Measurements from ENCODE around the gene CLBA1. TPM values are rescaled to one million over a fixed set of nuclear protein-coding genes. Genes with fewer than 3 reads are reported as not detected.
A peak's percentile ranks its signal among the peaks of the same experiment; 100 is the strongest.

CLBA1 gene
- total RNA-seq, 1 experiment from 2014 or later = 14.3 TPM

- no peak overlapping the region for H3K27ac ChIP-seq (ENCODE audit: low read depth, low read length, poor library complexity, severe bottlenecking)
- no peak for DNase-seq (ENCODE audit: low spot score)
- H3K36me3 ChIP-seq (ENCODE audit: insufficient read depth, low read length, poor library complexity, severe bottlenecking) = no peaks in the 10 kb centered on the region
- no peak for TF ChIP-seq CTCF (conservative IDR thresholded peaks at IDR 0.05; ENCODE audit: low read depth, low read length)
- no peak for TF ChIP-seq EZH2 (IDR thresholded peaks at IDR 0.05; ENCODE audit: borderline replicate concordance, low read depth, low read length, poor library complexity, severe bottlenecking)
- H3K4me1 ChIP-seq (ENCODE audit: insufficient read depth, low read length, poor library complexity, severe bottlenecking) = no peaks in the 10 kb centered on the region
- H3K4me3 ChIP-seq (ENCODE audit: low read depth, low read length, poor library complexity, severe bottlenecking) = no peak overlapping the region
- intact Hi-C loops (cut with micrococcal nuclease; ENCODE audit: unreplicated experiment) = no loop called here
- BruUV-seq (replicated peaks) = no TSS peak
- no peaks in the 10 kb centered on the region for H3K27me3 ChIP-seq (replicated peaks; ENCODE audit: insufficient read depth, low read depth, low read length, poor library complexity)
- ChIA-PET POLR2A (ENCODE audit: low non-redundant PET) (no interaction called here), CTCF (no interaction called here)
- no peaks in the 10 kb centered on the region for H3K9me3 ChIP-seq (ENCODE audit: low read depth, low read length, poor library complexity, severe bottlenecking)
Observed at GRCh38 chr14:104984056-104984894, 1.3 kb upstream of the CLBA1 start.

GRCh38 chr14:104986487-104987164 is 1.0 kb downstream of the CLBA1 start:
- no TSS peak for BruUV-seq (replicated peaks)
- Histone ChIP-seq H3K27me3 (replicated peaks; ENCODE audit: insufficient read depth, low read depth, low read length, poor library complexity) (no peaks in the 10 kb centered on the region), H3K4me1 (ENCODE audit: insufficient read depth, low read length, poor library complexity, severe bottlenecking) (no peaks in the 10 kb centered on the region), H3K9me3 (ENCODE audit: low read depth, low read length, poor library complexity, severe bottlenecking) (no peaks in the 10 kb centered on the region), H3K27ac (ENCODE audit: low read depth, low read length, poor library complexity, severe bottlenecking) (peak overlapping the region; percentile 92), H3K4me3 (ENCODE audit: low read depth, low read length, poor library complexity, severe bottlenecking) (peak overlapping the region; percentile 92), H3K36me3 (ENCODE audit: insufficient read depth, low read length, poor library complexity, severe bottlenecking) (no peaks in the 10 kb centered on the region)
- no peak for TF ChIP-seq EZH2 (IDR thresholded peaks at IDR 0.05; ENCODE audit: borderline replicate concordance, low read depth, low read length, poor library complexity, severe bottlenecking)
- no peak for TF ChIP-seq CTCF (conservative IDR thresholded peaks at IDR 0.05; ENCODE audit: low read depth, low read length)
- ChIA-PET CTCF (no interaction called here), POLR2A (ENCODE audit: low non-redundant PET) (no interaction called here)
- intact Hi-C loops (cut with micrococcal nuclease; ENCODE audit: unreplicated experiment) = no loop called here
- DNase-seq (ENCODE audit: low spot score) = no peak

GRCh38 chr14:104989236-104989950 is 3.8 kb downstream of the CLBA1 start:
- no peak overlapping the region for H3K27ac ChIP-seq (ENCODE audit: low read depth, low read length, poor library complexity, severe bottlenecking)
- no peaks in the 10 kb centered on the region for H3K9me3 ChIP-seq (ENCODE audit: low read depth, low read length, poor library complexity, severe bottlenecking)
- H3K36me3 ChIP-seq (ENCODE audit: insufficient read depth, low read length, poor library complexity, severe bottlenecking) = peaks cover 3% of the 10 kb centered on the region
- H3K4me1 ChIP-seq (ENCODE audit: insufficient read depth, low read length, poor library complexity, severe bottlenecking) = no peaks in the 10 kb centered on the region
- TF ChIP-seq EZH2 (IDR thresholded peaks at IDR 0.05; ENCODE audit: borderline replicate concordance, low read depth, low read length, poor library complexity, severe bottlenecking) = no peak
- TF ChIP-seq CTCF (conservative IDR thresholded peaks at IDR 0.05; ENCODE audit: low read depth, low read length) = no peak
- no peaks in the 10 kb centered on the region for H3K27me3 ChIP-seq (replicated peaks; ENCODE audit: insufficient read depth, low read depth, low read length, poor library complexity)
- intact Hi-C loops (cut with micrococcal nuclease; ENCODE audit: unreplicated experiment) = no loop called here
- BruUV-seq (replicated peaks) = no TSS peak
- POLR2A ChIA-PET (ENCODE audit: low non-redundant PET) = no interaction called here
- H3K4me3 ChIP-seq (ENCODE audit: low read depth, low read length, poor library complexity, severe bottlenecking) = no peak overlapping the region
- no peak for DNase-seq (ENCODE audit: low spot score)
- CTCF ChIA-PET = no interaction called here

Measured in A673 (cell line).